HG03060 (cell line): ENCODE measurements around the gene FBXO36.

Experiments
- ATAC-seq: cut with Tn5 transposase; IDR thresholded peaks from one replicate; pipeline ENCODE4 v1.9.1; 2021; ENCODE audit warnings: low read depth, moderate number of reproducible peaks; ENCODE audit not compliant: unreplicated experiment

FBXO36 gene

GRCh38 chr2:230043025-230043424, 120.7 kb downstream of the FBXO36 start:
- no peak for ATAC-seq

- ATAC-seq, result no peak
Observed at GRCh38 chr2:230043461-230043860, 121.2 kb downstream of the FBXO36 start.

GRCh38 chr2:230046491-230046890, 124.2 kb downstream of the FBXO36 start:
- no peak for ATAC-seq

GRCh38 chr2:230048010-230048671, 125.8 kb downstream of the FBXO36 start:
- no peak for ATAC-seq

- no peak for ATAC-seq
Observed at GRCh38 chr2:230050136-230050535, 127.8 kb downstream of the FBXO36 start.

- no peak for ATAC-seq
Observed at GRCh38 chr2:230052299-230052698, 130.0 kb downstream of the FBXO36 start.

- ATAC-seq, result no peak
Observed at GRCh38 chr2:230053753-230054478, 131.6 kb downstream of the FBXO36 start.

GRCh38 chr2:230060672-230061293, 138.5 kb downstream of the FBXO36 start:
- no peak for ATAC-seq
